Kidney epithelial cell (primary cell): ENCODE data around the gene DCP2. TPM values are rescaled to one million over a fixed set of nuclear protein-coding genes. Genes with fewer than 3 reads are reported as not detected.
"Not testable (repeated sequence)": the region's sequence is repeated elsewhere in the genome, so short reads cannot be mapped to it uniquely, and the experiment has no call there.

Source experiments
- DNase-seq: peaks from one replicate; pipeline ENCODE4 v3.0.0-alpha.2; 2010; ENCODE audit warnings: low read depth
- H3K27me3 ChIP-seq: 2 replicates; pipeline ENCODE4 v1.6.0; 2011; ENCODE audit warnings: low read length; ENCODE audit not compliant: control insufficient read depth, insufficient read depth
- H3K36me3 ChIP-seq: 2 replicates; pipeline ENCODE4 v1.5.1; 2011; ENCODE audit warnings: low read length; ENCODE audit not compliant: control insufficient read depth, insufficient read depth
- H3K4me3 ChIP-seq: 2 replicates; pipeline ENCODE4 v1.5.1; 2011; ENCODE audit warnings: low read depth, mild to moderate bottlenecking, control low read depth, low read length
- total RNA-seq: library from RNA; depleted of rRNA; stranded (reverse); fragments of >200 nt; gene quantifications from 2 replicates; pipeline ENCODE4 v1.2.3, GENCODE V29; 2015
- TF ChIP-seq, protein P1 (sequence below): IDR thresholded peaks from 2 replicates; pipeline ENCODE4 v1.5.1; 2011; ENCODE audit warnings: mild to moderate bottlenecking, moderate library complexity, low read length, control low read depth, inconsistent platforms; ENCODE audit not compliant: insufficient read depth, poor library complexity, severe bottlenecking

DCP2 gene
- total RNA-seq, 1 donor from 2014 or later, result 33.4 TPM

GRCh38 chr5:112960863-112961504, 15.6 kb upstream of the DCP2 start:
- no peak for DNase-seq
- Histone ChIP-seq H3K36me3 (no peaks in the 10 kb centered on the region), H3K27me3 (no peaks in the 10 kb centered on the region), H3K4me3 (no peak overlapping the region)
- TF ChIP-seq, protein P1, sequence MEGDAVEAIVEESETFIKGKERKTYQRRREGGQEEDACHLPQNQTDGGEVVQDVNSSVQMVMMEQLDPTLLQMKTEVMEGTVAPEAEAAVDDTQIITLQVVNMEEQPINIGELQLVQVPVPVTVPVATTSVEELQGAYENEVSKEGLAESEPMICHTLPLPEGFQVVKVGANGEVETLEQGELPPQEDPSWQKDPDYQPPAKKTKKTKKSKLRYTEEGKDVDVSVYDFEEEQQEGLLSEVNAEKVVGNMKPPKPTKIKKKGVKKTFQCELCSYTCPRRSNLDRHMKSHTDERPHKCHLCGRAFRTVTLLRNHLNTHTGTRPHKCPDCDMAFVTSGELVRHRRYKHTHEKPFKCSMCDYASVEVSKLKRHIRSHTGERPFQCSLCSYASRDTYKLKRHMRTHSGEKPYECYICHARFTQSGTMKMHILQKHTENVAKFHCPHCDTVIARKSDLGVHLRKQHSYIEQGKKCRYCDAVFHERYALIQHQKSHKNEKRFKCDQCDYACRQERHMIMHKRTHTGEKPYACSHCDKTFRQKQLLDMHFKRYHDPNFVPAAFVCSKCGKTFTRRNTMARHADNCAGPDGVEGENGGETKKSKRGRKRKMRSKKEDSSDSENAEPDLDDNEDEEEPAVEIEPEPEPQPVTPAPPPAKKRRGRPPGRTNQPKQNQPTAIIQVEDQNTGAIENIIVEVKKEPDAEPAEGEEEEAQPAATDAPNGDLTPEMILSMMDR, result no peak

GRCh38 chr5:112963374-112963733, 13.2 kb upstream of the DCP2 start:
- not testable (repeated sequence) for H3K27me3 ChIP-seq, H3K36me3 ChIP-seq, H3K4me3 ChIP-seq, DNase-seq

DNA sequence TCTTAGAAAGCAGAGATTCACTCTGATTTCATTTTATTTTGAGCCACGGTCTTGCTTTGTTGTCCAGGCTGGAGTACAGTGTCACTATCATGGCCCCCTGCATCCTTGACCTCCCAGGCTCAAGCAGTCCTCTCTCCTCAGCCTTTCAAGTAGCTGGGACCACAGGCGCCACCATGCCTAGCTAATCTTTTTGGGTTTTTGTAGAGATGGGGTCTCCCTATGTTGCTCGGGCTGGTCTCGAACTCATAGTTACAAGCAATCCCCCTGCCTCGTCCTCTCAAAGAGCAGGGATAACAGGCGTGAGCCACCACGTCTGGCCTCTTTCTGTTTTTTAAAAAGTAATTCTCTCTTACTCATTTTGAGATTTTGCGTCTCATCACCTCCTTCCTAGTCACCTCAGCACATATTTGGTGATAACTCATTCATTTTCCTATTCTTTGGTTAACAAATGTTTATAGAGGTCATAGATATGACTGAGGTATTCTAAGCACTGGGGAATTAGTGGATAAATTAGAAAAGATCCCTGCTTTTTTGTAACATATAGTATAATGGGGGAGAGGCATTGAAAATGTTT, 10.8 kb upstream of the DCP2 start:
- Histone ChIP-seq H3K27me3 (no peaks in the 10 kb centered on the region), H3K36me3 (no peaks in the 10 kb centered on the region), H3K4me3 (no peak overlapping the region)
- TF ChIP-seq, protein P1, result no peak
- DNase-seq, result no peak

GRCh38 chr5:112967520-112968083, 9.0 kb upstream of the DCP2 start:
- no peaks in the 10 kb centered on the region for H3K36me3 ChIP-seq
- TF ChIP-seq, protein P1, result no peak
- no peaks in the 10 kb centered on the region for H3K27me3 ChIP-seq
- no peak for DNase-seq
- H3K4me3 ChIP-seq, result no peak overlapping the region

- no peak for DNase-seq
- H3K27me3 ChIP-seq, result no peaks in the 10 kb centered on the region
- no peaks in the 10 kb centered on the region for H3K36me3 ChIP-seq
- H3K4me3 ChIP-seq, result no peak overlapping the region
- TF ChIP-seq, protein P1, result no peak
These were observed 8.0 kb upstream of the DCP2 start for GRCh38 chr5:112968411-112969106.

- no peak for DNase-seq
- Histone ChIP-seq H3K36me3 (no peaks in the 10 kb centered on the region), H3K27me3 (no peaks in the 10 kb centered on the region), H3K4me3 (no peak overlapping the region)
- TF ChIP-seq, protein P1, result no peak
These were observed 5.3 kb upstream of the DCP2 start for GRCh38 chr5:112971276-112971675.
